Glomerular endothelial cell (primary cell): ENCODE data around the gene PRRC2B. TPM values are rescaled to one million over a fixed set of nuclear protein-coding genes. Genes with fewer than 3 reads are reported as not detected.
"Not testable (repeated sequence)": the region's sequence is repeated elsewhere in the genome, so short reads cannot be mapped to it uniquely, and the experiment has no call there.

ENCODE experiments used
- DNase-seq: peaks from one replicate; pipeline ENCODE4 v3.0.0-alpha.2; 2011; ENCODE audit warnings: low read depth, low spot score; ENCODE audit errors: extremely low read depth
- total RNA-seq: library from RNA; depleted of rRNA; stranded (reverse); fragments of >200 nt; gene quantifications from 2 replicates; pipeline ENCODE4 v1.2.3, GENCODE V29; 2015

PRRC2B gene
- total RNA-seq, 1 donor from 2014 or later: 213 TPM

GRCh38 chr9:131503626-131504465 lies 110.0 kb downstream of the PRRC2B start:
- DNase-seq: no peak

GRCh38 chr9:131505012-131505411 lies 111.1 kb downstream of the PRRC2B start:
- DNase-seq: no peak

GRCh38 chr9:131511416-131511815 lies 117.5 kb downstream of the PRRC2B start:
- no peak for DNase-seq

GRCh38 chr9:131511880-131512279 lies 118.0 kb downstream of the PRRC2B start:
- no peak for DNase-seq

GRCh38 chr9:131513177-131513576 lies 119.3 kb downstream of the PRRC2B start:
- no peak for DNase-seq

- DNase-seq: not testable (repeated sequence)
Observed at GRCh38 chr9:131515559-131516031, 121.7 kb downstream of the PRRC2B start.

- no peak for DNase-seq
Observed at GRCh38 chr9:131516100-131516499, 122.2 kb downstream of the PRRC2B start.

- no peak for DNase-seq
Observed at GRCh38 chr9:131516930-131517329, 123.0 kb downstream of the PRRC2B start.

GRCh38 chr9:131517761-131518190 lies 123.9 kb downstream of the PRRC2B start:
- DNase-seq: no peak

GRCh38 chr9:131518553-131518952 lies 124.7 kb downstream of the PRRC2B start:
- DNase-seq: no peak

GRCh38 chr9:131520503-131520902 lies 126.6 kb downstream of the PRRC2B start:
- DNase-seq: no peak

GRCh38 chr9:131521203-131521602 lies 127.3 kb downstream of the PRRC2B start:
- no peak for DNase-seq

- no peak for DNase-seq
Observed at GRCh38 chr9:131521822-131522221, 127.9 kb downstream of the PRRC2B start.

GRCh38 chr9:131522257-131523085 lies 128.6 kb downstream of the PRRC2B start:
- no peak for DNase-seq

GRCh38 chr9:131523086-131523388 lies 129.2 kb downstream of the PRRC2B start:
- no peak for DNase-seq

GRCh38 chr9:131523451-131524435 lies 129.9 kb downstream of the PRRC2B start:
- no peak for DNase-seq

GRCh38 chr9:131524665-131525315 lies 130.9 kb downstream of the PRRC2B start:
- DNase-seq: no peak

- DNase-seq: no peak
Observed at GRCh38 chr9:131525643-131526565, 132.0 kb downstream of the PRRC2B start.

- DNase-seq: no peak
Observed at GRCh38 chr9:131528186-131528585, 134.3 kb downstream of the PRRC2B start.
